Testis (tissue), 3 donors: ENCODE results near the gene MEGF11. TPM values are rescaled to one million over a fixed set of nuclear protein-coding genes. Genes with fewer than 3 reads are reported as not detected.

Experiments used
- DNase-seq: peaks from one replicate; pipeline ENCODE4 v3.0.0-alpha.2; 2019
- H3K27ac ChIP-seq, 2 donors: fragments of 200-600 bp; sonication (generic); one replicate each; pipeline ENCODE4 v1.5.1; 2019
- H3K27me3 ChIP-seq: fragments of 200-600 bp; sonication (generic); one replicate; pipeline ENCODE4 v1.5.1; 2019
- H3K36me3 ChIP-seq: fragments of 200-600 bp; sonication (generic); one replicate; pipeline ENCODE4 v1.5.1; 2017; ENCODE audit warnings: low read depth; ENCODE audit errors: missing control alignments
- H3K4me1 ChIP-seq: fragments of 200-600 bp; sonication (generic); one replicate; pipeline ENCODE4 v1.5.1; 2019
- H3K4me3 ChIP-seq, 2 donors: fragments of 200-600 bp; sonication (generic); one replicate each; pipeline ENCODE4 v1.5.1; 2017 to 2019
- H3K9me3 ChIP-seq: fragments of 200-600 bp; sonication (generic); one replicate; pipeline ENCODE4 v1.5.1; 2017
- CTCF ChIP-seq, 3 experiments: fragments of 450-650 bp in 2 of 3; fragments of 200-600 bp in 1 of 3; sonication (generic) in 1 of 3; IDR thresholded peaks; one replicate each; pipeline ENCODE4 v1.5.1; 2016 to 2019; ENCODE audit warnings: antibody characterized with exemption in 3 of 3, mild to moderate bottlenecking in 2 of 3, moderate library complexity in 1 of 3
- POLR2A ChIP-seq: fragments of 450-650 bp; IDR thresholded peaks from one replicate; pipeline ENCODE4 v1.6.1; 2017; ENCODE audit warnings: antibody characterized with exemption, mild to moderate bottlenecking, moderate library complexity
- WGBS, 2 donors: methylation state at CpG; one replicate each; pipeline ENCODE4 v1.1.5; 2018; 5-methylcytosine and 5-hydroxymethylcytosine counted together
- intact Hi-C: fragments of 100-400 bp; cut with DNase I; formaldehyde crosslinking; loops from one replicate; pipeline ENCODE4 v1.15.1; 2023; ENCODE audit warnings: low total_unique reads
- polyA plus RNA-seq: library from polyadenylated mRNA; stranded (reverse); fragments of 350-450 nt; fragmentation: Illumina TruSeq; extraction: RNeasy Lipid Tissue Mini Kit (QIAGEN cat#74804); gene quantifications from one replicate; pipeline ENCODE4 v1.2.3, GENCODE V29; 2014; ENCODE audit warnings: low read depth, low replicate concordance; ENCODE audit not compliant: insufficient read depth
- total RNA-seq, 2 donors: library from RNA; depleted of rRNA; stranded (reverse); fragments of >200 nt; gene quantifications; one replicate each; pipeline ENCODE4 v1.2.3, GENCODE V29; 2016

The MEGF11 gene
- total and polyA plus RNA-seq, 3 donors from 2014 or later: 4.5 to 18.7 (median 8.6) TPM

GRCh38 chr15:65867244-65867643 lies 386.3 kb downstream of the MEGF11 start:
- WGBS, 2 donors: 83 to 86% methylated on average over 3 of the region's 3 CpGs
- Histone ChIP-seq H3K4me1 (peaks cover 8% of the 10 kb centered on the region), H3K36me3 (no peaks in the 10 kb centered on the region), H3K27ac (no peak overlapping the region), H3K9me3 (no peaks in the 10 kb centered on the region), H3K27me3 (no peaks in the 10 kb centered on the region), H3K4me3 (no peak overlapping the region)
- TF ChIP-seq CTCF (IDR thresholded peaks at IDR 0.05): no peak
- intact Hi-C loops: no loop called here
- no peak for DNase-seq

GRCh38 chr15:65863106-65863505 lies 390.4 kb downstream of the MEGF11 start:
- TF ChIP-seq POLR2A (no peak), CTCF (IDR thresholded peaks at IDR 0.05) (no peak)
- intact Hi-C loops: no loop called here
- WGBS, 2 donors: 86 to 96% methylated on average over 6 of the region's 6 CpGs
- H3K4me3 ChIP-seq: no peak overlapping the region
- H3K9me3 ChIP-seq: no peaks in the 10 kb centered on the region
- peaks cover 3% of the 10 kb centered on the region for H3K4me1 ChIP-seq
- H3K36me3 ChIP-seq: no peaks in the 10 kb centered on the region
- H3K27me3 ChIP-seq: no peaks in the 10 kb centered on the region
- DNase-seq: no peak
- H3K27ac ChIP-seq: no peak overlapping the region

- no peak overlapping the region for H3K4me3 ChIP-seq
- intact Hi-C loops: no loop called here
- TF ChIP-seq CTCF (IDR thresholded peaks at IDR 0.05) (peak; percentile 7 to 18 (median 16)), POLR2A (no peak)
- DNase-seq: peak; percentile 65
- no peaks in the 10 kb centered on the region for H3K9me3 ChIP-seq
- H3K27ac ChIP-seq: no peak overlapping the region
- H3K27me3 ChIP-seq: no peaks in the 10 kb centered on the region
- H3K36me3 ChIP-seq: no peaks in the 10 kb centered on the region
- peaks cover 3% of the 10 kb centered on the region for H3K4me1 ChIP-seq
- WGBS, 2 donors: 16 to 17% methylated on average over 1 of the region's 1 CpG
Measured at GRCh38 chr15:65862682-65863081, 390.9 kb downstream of the MEGF11 start.

GRCh38 chr15:65857718-65858402 lies 395.7 kb downstream of the MEGF11 start:
- TF ChIP-seq CTCF (IDR thresholded peaks at IDR 0.05) (no peak), POLR2A (no peak)
- H3K27me3 ChIP-seq: no peaks in the 10 kb centered on the region
- intact Hi-C loops: no loop called here
- no peak overlapping the region for H3K4me3 ChIP-seq
- DNase-seq: no peak
- peaks cover 3% of the 10 kb centered on the region for H3K4me1 ChIP-seq
- 80 to 81% methylated on average over 5 of the region's 5 CpGs for WGBS, 2 donors
- no peak overlapping the region for H3K27ac ChIP-seq
- H3K9me3 ChIP-seq: no peaks in the 10 kb centered on the region
- H3K36me3 ChIP-seq: no peaks in the 10 kb centered on the region

- no peaks in the 10 kb centered on the region for H3K4me1 ChIP-seq
- H3K4me3 ChIP-seq: no peak overlapping the region
- no peak for TF ChIP-seq POLR2A
- TF ChIP-seq CTCF (IDR thresholded peaks at IDR 0.05): peak; percentile 60 to 87 (median 73)
- no peaks in the 10 kb centered on the region for H3K27me3 ChIP-seq
- H3K36me3 ChIP-seq: no peaks in the 10 kb centered on the region
- H3K9me3 ChIP-seq: no peaks in the 10 kb centered on the region
- intact Hi-C loops: no loop called here
- no peak overlapping the region for H3K27ac ChIP-seq
- WGBS, 2 donors: 80% methylated on average over 12 of the region's 12 CpGs
- DNase-seq: peak; percentile 82
Measured at GRCh38 chr15:65856821-65857455, 396.6 kb downstream of the MEGF11 start.
